Sciatic nerve (tissue), 2 donors: Measurements from ENCODE around the gene TBX5. TPM values are rescaled to one million over a fixed set of nuclear protein-coding genes. Genes with fewer than 3 reads are reported as not detected.

ENCODE experiments used
- ATAC-seq: fragments of 200-7000 bp; cut with Tn5 transposase; one replicate; pipeline ENCODE4 v1.9.1; 2020; ENCODE audit warnings: mild to moderate bottlenecking, moderate library complexity
- DNase-seq: peaks from one replicate; pipeline ENCODE4 v3.0.0-alpha.2; 2020; ENCODE audit warnings: low spot score
- intact Hi-C: fragments of 100-400 bp; cut with DNase I; formaldehyde crosslinking; loops from one replicate; pipeline ENCODE4 v1.14.2; 2022
- total RNA-seq: library from RNA; stranded (reverse); fragmentation: NEBNext Ultra II Directional; extraction: Animal tissue kit (Norgen Biotek cat#: 25700); gene quantifications from one replicate; pipeline ENCODE4 v1.2.1, GENCODE V29; 2021
- donor health status: DM: no; HTN: no; CAD: no.
- donor health status: DM: no; HTN: no; CAD: no.

The TBX5 gene
- total RNA-seq, 1 donor from 2014 or later, result not detected

- ATAC-seq (peak; percentile 32), DNase-seq (no peak)
- intact Hi-C loops, result no loop called here
These were observed 3.2 kb upstream of the TBX5 start for GRCh38 chr12:114408886-114409851.

GRCh38 chr12:114408471-114408885 is 2.5 kb upstream of the TBX5 start:
- intact Hi-C loops, result no loop called here
- DNase-seq (no peak), ATAC-seq (no peak)

- no peak for DNase-seq
- no peak for ATAC-seq
- intact Hi-C loops, result no loop called here
These were observed 2.0 kb upstream of the TBX5 start for GRCh38 chr12:114407842-114408411.

- ATAC-seq (no peak), DNase-seq (no peak)
- intact Hi-C loops, result no loop called here
These were observed 1.3 kb upstream of the TBX5 start for GRCh38 chr12:114406984-114407841.

GRCh38 chr12:114406316-114406983 is 506 bp upstream of the TBX5 start:
- intact Hi-C loops, result no loop called here
- no peak for ATAC-seq

GRCh38 chr12:114404926-114405518 is 922 bp downstream of the TBX5 start:
- ATAC-seq (no peak), DNase-seq (no peak)
- intact Hi-C loops, result no loop called here

More at GRCh38 chr12:114406316-114406983, 506 bp upstream of the TBX5 start:
- DNase-seq, result no peak

GRCh38 chr12:114404083-114404925 is 1.6 kb downstream of the TBX5 start:
- DNase-seq (no peak), ATAC-seq (no peak)
- intact Hi-C loops, result no loop called here

- ATAC-seq (no peak), DNase-seq (no peak)
- intact Hi-C loops, result no loop called here
These were observed 2.3 kb downstream of the TBX5 start for GRCh38 chr12:114403690-114404066.

- intact Hi-C loops, result no loop called here
- DNase-seq (no peak), ATAC-seq (no peak)
These were observed 2.8 kb downstream of the TBX5 start for GRCh38 chr12:114403011-114403689.

- intact Hi-C loops, result no loop called here
- ATAC-seq, result no peak
- DNase-seq, result no peak
These were observed 3.7 kb downstream of the TBX5 start for GRCh38 chr12:114402084-114402717.

- ATAC-seq, result no peak
- intact Hi-C loops, result no loop called here
- DNase-seq, result no peak
These were observed 4.4 kb downstream of the TBX5 start for GRCh38 chr12:114401328-114402083.

GRCh38 chr12:114400925-114401324 is 5.0 kb downstream of the TBX5 start:
- ATAC-seq, result peak; percentile 57
- intact Hi-C loops, result no loop called here

GRCh38 chr12:114400361-114400811 is 5.6 kb downstream of the TBX5 start:
- intact Hi-C loops, result no loop called here
- ATAC-seq, result no peak
- DNase-seq, result no peak

More at GRCh38 chr12:114400925-114401324, 5.0 kb downstream of the TBX5 start:
- no peak for DNase-seq

- DNase-seq (no peak), ATAC-seq (no peak)
- intact Hi-C loops, result no loop called here
These were observed 6.2 kb downstream of the TBX5 start for GRCh38 chr12:114399664-114400211.

GRCh38 chr12:114397978-114398881 is 7.7 kb downstream of the TBX5 start:
- ATAC-seq (no peak), DNase-seq (no peak)
- intact Hi-C loops, result no loop called here
